Measurements from ENCODE around the gene EMSY.

The EMSY gene

GRCh38 chr11:76523786-76524436, 79.1 kb downstream of the EMSY start:
- H3K4me1 ChIP-seq (ENCODE audit: control insufficient read depth, insufficient read depth, low read length) = no peaks in the 10 kb centered on the region
- no peak overlapping the region for H3K4me3 ChIP-seq (ENCODE audit: low read depth, low read length)
- peaks cover 68% of the 10 kb centered on the region for H3K36me3 ChIP-seq (ENCODE audit: control insufficient read depth, insufficient read depth, low read length)
- H3K9ac ChIP-seq (ENCODE audit: low read depth, low read length) = no peak overlapping the region
- H3K27ac ChIP-seq (ENCODE audit: low read depth, low read length) = no peak overlapping the region
- H3K9me3 ChIP-seq (ENCODE audit: control insufficient read depth, insufficient read depth, low read length) = no peaks in the 10 kb centered on the region
- no peaks in the 10 kb centered on the region for H3K27me3 ChIP-seq (ENCODE audit: control insufficient read depth, insufficient read depth, low read length)

GRCh38 chr11:76524461-76524860, 79.6 kb downstream of the EMSY start:
- no peaks in the 10 kb centered on the region for H3K27me3 ChIP-seq (ENCODE audit: control insufficient read depth, insufficient read depth, low read length)
- peaks cover 70% of the 10 kb centered on the region for H3K36me3 ChIP-seq (ENCODE audit: control insufficient read depth, insufficient read depth, low read length)
- no peaks in the 10 kb centered on the region for H3K9me3 ChIP-seq (ENCODE audit: control insufficient read depth, insufficient read depth, low read length)
- H3K4me3 ChIP-seq (ENCODE audit: low read depth, low read length) = no peak overlapping the region
- no peaks in the 10 kb centered on the region for H3K4me1 ChIP-seq (ENCODE audit: control insufficient read depth, insufficient read depth, low read length)
- no peak overlapping the region for H3K27ac ChIP-seq (ENCODE audit: low read depth, low read length)
- no peak overlapping the region for H3K9ac ChIP-seq (ENCODE audit: low read depth, low read length)

GRCh38 chr11:76524919-76525318, 80.1 kb downstream of the EMSY start:
- Histone ChIP-seq H3K9ac (ENCODE audit: low read depth, low read length) (no peak overlapping the region), H3K9me3 (ENCODE audit: control insufficient read depth, insufficient read depth, low read length) (no peaks in the 10 kb centered on the region), H3K27ac (ENCODE audit: low read depth, low read length) (no peak overlapping the region), H3K4me3 (ENCODE audit: low read depth, low read length) (no peak overlapping the region), H3K4me1 (ENCODE audit: control insufficient read depth, insufficient read depth, low read length) (no peaks in the 10 kb centered on the region), H3K36me3 (ENCODE audit: control insufficient read depth, insufficient read depth, low read length) (peaks cover 70% of the 10 kb centered on the region), H3K27me3 (ENCODE audit: control insufficient read depth, insufficient read depth, low read length) (no peaks in the 10 kb centered on the region)

DNA sequence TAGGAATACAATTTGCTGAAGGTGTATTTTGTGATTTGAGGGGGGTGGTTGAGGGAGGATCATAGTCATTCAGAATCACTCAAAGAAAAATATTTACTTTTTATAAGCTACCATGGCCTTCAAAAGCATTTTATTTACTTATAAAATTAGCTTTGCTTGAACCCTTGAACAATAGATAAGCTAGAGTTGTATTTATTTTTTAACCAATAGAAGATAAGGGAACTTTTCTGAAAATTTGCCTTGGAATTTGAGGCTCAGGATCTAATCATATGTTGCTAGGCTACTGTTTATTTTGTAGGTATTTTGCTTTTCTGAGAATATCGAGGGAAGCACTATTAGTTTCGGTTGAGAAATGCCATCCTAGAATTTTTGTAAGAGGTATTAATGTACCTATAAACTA, 82.1 kb downstream of the EMSY start:
- H3K9me3 ChIP-seq (ENCODE audit: control insufficient read depth, insufficient read depth, low read length) = no peaks in the 10 kb centered on the region
- peaks cover 87% of the 10 kb centered on the region for H3K36me3 ChIP-seq (ENCODE audit: control insufficient read depth, insufficient read depth, low read length)
- no peak overlapping the region for H3K9ac ChIP-seq (ENCODE audit: low read depth, low read length)
- no peak overlapping the region for H3K27ac ChIP-seq (ENCODE audit: low read depth, low read length)
- H3K4me1 ChIP-seq (ENCODE audit: control insufficient read depth, insufficient read depth, low read length) = no peaks in the 10 kb centered on the region
- no peak overlapping the region for H3K4me3 ChIP-seq (ENCODE audit: low read depth, low read length)
- H3K27me3 ChIP-seq (ENCODE audit: control insufficient read depth, insufficient read depth, low read length) = no peaks in the 10 kb centered on the region

DNA sequence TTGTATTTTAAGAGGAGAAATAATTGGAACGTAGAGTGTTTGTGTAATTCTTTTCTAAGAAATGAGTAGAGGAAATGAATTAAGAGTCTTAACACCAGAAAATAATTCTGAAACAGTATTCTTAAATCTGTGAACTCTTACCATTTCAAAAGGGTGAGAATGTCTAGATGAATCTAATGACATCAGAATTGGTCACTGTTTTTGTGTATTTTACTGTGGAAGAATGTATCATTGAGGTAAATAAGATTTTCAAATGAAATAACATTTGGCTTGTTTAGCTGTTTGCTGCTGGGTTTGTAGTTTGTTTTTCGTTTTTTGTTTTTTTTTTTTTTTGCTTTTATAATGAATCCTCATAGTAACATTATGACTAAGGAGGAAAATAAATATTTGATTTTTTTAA, 97.6 kb downstream of the EMSY start:
- Histone ChIP-seq H3K4me1 (ENCODE audit: control insufficient read depth, insufficient read depth, low read length) (no peaks in the 10 kb centered on the region), H3K4me3 (ENCODE audit: low read depth, low read length) (no peak overlapping the region), H3K36me3 (ENCODE audit: control insufficient read depth, insufficient read depth, low read length) (peaks cover 86% of the 10 kb centered on the region), H3K9ac (ENCODE audit: low read depth, low read length) (no peak overlapping the region), H3K9me3 (ENCODE audit: control insufficient read depth, insufficient read depth, low read length) (no peaks in the 10 kb centered on the region), H3K27ac (ENCODE audit: low read depth, low read length) (no peak overlapping the region), H3K27me3 (ENCODE audit: control insufficient read depth, insufficient read depth, low read length) (no peaks in the 10 kb centered on the region)

- H3K27me3 ChIP-seq (ENCODE audit: control insufficient read depth, insufficient read depth, low read length) = no peaks in the 10 kb centered on the region
- no peak overlapping the region for H3K9ac ChIP-seq (ENCODE audit: low read depth, low read length)
- no peaks in the 10 kb centered on the region for H3K9me3 ChIP-seq (ENCODE audit: control insufficient read depth, insufficient read depth, low read length)
- no peak overlapping the region for H3K27ac ChIP-seq (ENCODE audit: low read depth, low read length)
- no peak overlapping the region for H3K4me3 ChIP-seq (ENCODE audit: low read depth, low read length)
- no peaks in the 10 kb centered on the region for H3K4me1 ChIP-seq (ENCODE audit: control insufficient read depth, insufficient read depth, low read length)
- peaks cover 85% of the 10 kb centered on the region for H3K36me3 ChIP-seq (ENCODE audit: control insufficient read depth, insufficient read depth, low read length)
Observed at GRCh38 chr11:76543006-76543703, 98.3 kb downstream of the EMSY start.

DNA sequence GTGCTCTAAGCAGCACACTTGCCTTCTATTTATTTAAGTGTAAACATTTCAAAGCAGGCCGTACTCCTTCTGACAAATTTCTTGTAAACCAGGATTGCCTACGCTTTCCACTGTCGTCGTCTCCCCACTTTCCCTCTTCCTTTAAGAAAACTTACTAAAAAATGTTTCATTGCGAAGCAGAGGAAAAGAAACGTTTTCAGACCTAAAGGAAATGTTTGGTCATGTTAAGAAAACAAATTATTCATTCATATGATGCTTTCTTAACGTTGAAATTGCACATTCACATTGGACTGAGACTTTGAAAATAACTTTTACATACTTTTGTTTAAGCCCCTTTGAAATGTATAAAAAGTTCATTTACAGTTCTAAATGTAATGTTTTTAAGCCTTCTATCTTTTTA, 106.0 kb downstream of the EMSY start:
- no peak overlapping the region for H3K27ac ChIP-seq (ENCODE audit: low read depth, low read length)
- H3K27me3 ChIP-seq (ENCODE audit: control insufficient read depth, insufficient read depth, low read length) = no peaks in the 10 kb centered on the region
- no peak overlapping the region for H3K9ac ChIP-seq (ENCODE audit: low read depth, low read length)
- H3K9me3 ChIP-seq (ENCODE audit: control insufficient read depth, insufficient read depth, low read length) = peaks cover 10% of the 10 kb centered on the region
- H3K4me1 ChIP-seq (ENCODE audit: control insufficient read depth, insufficient read depth, low read length) = peaks cover 16% of the 10 kb centered on the region; the same call in 1 of the 2 replicates
- peaks cover 56% of the 10 kb centered on the region for H3K36me3 ChIP-seq (ENCODE audit: control insufficient read depth, insufficient read depth, low read length)
- no peak overlapping the region for H3K4me3 ChIP-seq (ENCODE audit: low read depth, low read length)

DNA sequence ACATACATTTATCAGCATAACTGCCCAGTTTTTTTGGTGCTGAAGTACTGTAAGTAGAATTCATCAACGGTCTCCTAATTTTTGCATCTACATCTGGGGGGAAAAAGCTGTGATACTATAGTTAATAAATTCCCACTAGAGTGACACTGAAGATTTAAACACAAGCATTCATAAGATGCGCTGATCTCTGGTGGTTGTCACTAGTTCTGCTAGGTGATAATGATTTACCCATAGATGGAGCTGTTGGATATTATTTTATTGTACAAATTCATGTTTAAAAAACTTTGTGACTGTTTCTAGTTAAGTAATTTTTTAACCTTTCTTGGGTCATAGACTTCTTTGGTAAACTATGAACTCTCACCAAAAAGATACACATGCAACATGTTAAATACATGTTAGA, 106.6 kb downstream of the EMSY start:
- H3K27me3 ChIP-seq (ENCODE audit: control insufficient read depth, insufficient read depth, low read length) = no peaks in the 10 kb centered on the region
- H3K4me3 ChIP-seq (ENCODE audit: low read depth, low read length) = no peak overlapping the region
- no peak overlapping the region for H3K9ac ChIP-seq (ENCODE audit: low read depth, low read length)
- peaks cover 50% of the 10 kb centered on the region for H3K36me3 ChIP-seq (ENCODE audit: control insufficient read depth, insufficient read depth, low read length)
- peaks cover 10% of the 10 kb centered on the region for H3K9me3 ChIP-seq (ENCODE audit: control insufficient read depth, insufficient read depth, low read length)
- H3K27ac ChIP-seq (ENCODE audit: low read depth, low read length) = no peak overlapping the region
- H3K4me1 ChIP-seq (ENCODE audit: control insufficient read depth, insufficient read depth, low read length) = peaks cover 16% of the 10 kb centered on the region; the same call in 1 of the 2 replicates

- H3K27me3 ChIP-seq (ENCODE audit: control insufficient read depth, insufficient read depth, low read length) = no peaks in the 10 kb centered on the region
- no peak overlapping the region for H3K4me3 ChIP-seq (ENCODE audit: low read depth, low read length)
- no peak overlapping the region for H3K27ac ChIP-seq (ENCODE audit: low read depth, low read length)
- no peak overlapping the region for H3K9ac ChIP-seq (ENCODE audit: low read depth, low read length)
- H3K9me3 ChIP-seq (ENCODE audit: control insufficient read depth, insufficient read depth, low read length) = peaks cover 10% of the 10 kb centered on the region
- H3K36me3 ChIP-seq (ENCODE audit: control insufficient read depth, insufficient read depth, low read length) = peaks cover 35% of the 10 kb centered on the region
- H3K4me1 ChIP-seq (ENCODE audit: control insufficient read depth, insufficient read depth, low read length) = peaks cover 16% of the 10 kb centered on the region; the same call in 1 of the 2 replicates
Observed at GRCh38 chr11:76552987-76553386, 108.2 kb downstream of the EMSY start.

GRCh38 chr11:76553554-76554476, 109.0 kb downstream of the EMSY start:
- H3K27ac ChIP-seq (ENCODE audit: low read depth, low read length) = no peak overlapping the region
- H3K36me3 ChIP-seq (ENCODE audit: control insufficient read depth, insufficient read depth, low read length) = peaks cover 27% of the 10 kb centered on the region
- peaks cover 10% of the 10 kb centered on the region for H3K9me3 ChIP-seq (ENCODE audit: control insufficient read depth, insufficient read depth, low read length)
- no peak overlapping the region for H3K4me3 ChIP-seq (ENCODE audit: low read depth, low read length)
- H3K9ac ChIP-seq (ENCODE audit: low read depth, low read length) = no peak overlapping the region
- H3K27me3 ChIP-seq (ENCODE audit: control insufficient read depth, insufficient read depth, low read length) = no peaks in the 10 kb centered on the region
- H3K4me1 ChIP-seq (ENCODE audit: control insufficient read depth, insufficient read depth, low read length) = peaks cover 16% of the 10 kb centered on the region; the same call in 1 of the 2 replicates
